ENCODE data around the gene RBM47. TPM values are rescaled to one million over a fixed set of nuclear protein-coding genes. Genes with fewer than 3 reads are reported as not detected.

RBM47 gene
- total and polyA plus RNA-seq, 9 of the 15 experiments (the other 6 are each of a cell fraction or from before 2014, with no cell fraction given) = 1.4 to 6.4 (median 3.3) TPM

GRCh38 chr4:40550948-40551462 lies 78.7 kb downstream of the RBM47 start (continued):
- TF ChIP-seq CREB3 (tag; conservative IDR thresholded peaks at IDR 0.05; ENCODE audit: low read depth) (no peak), GABPB2 (CRISPR knock-in tag; conservative IDR thresholded peaks at IDR 0.05) (no peak), CHCHD3 (CRISPR knock-in tag; IDR thresholded peaks at IDR 0.05) (no peak), MEIS2 (IDR thresholded peaks at IDR 0.05; ENCODE audit: partially characterized antibody) (no peak), ZNF134 (CRISPR knock-in tag; conservative IDR thresholded peaks at IDR 0.05) (no peak), ZNF431 (CRISPR knock-in tag; IDR thresholded peaks at IDR 0.05) (no peak), PHB (CRISPR knock-in tag; IDR thresholded peaks at IDR 0.05) (no peak), COPS2 (conservative IDR thresholded peaks at IDR 0.05) (no peak)

GRCh38 chr4:40550196-40550595 lies 79.5 kb downstream of the RBM47 start:
- ChIA-PET CTCF (ENCODE audit: low intra/inter-chr PET ratio) (no interaction called here), POLR2A (interaction anchor here (0.9 kb wide), 1 partner anchor 9 kb away, joined by 3 read pairs; no protein-coding TSS in a partner anchor)
- Histone ChIP-seq H3K27ac (ENCODE audit: extremely low read depth, low read depth, low read length) (no peak overlapping the region), H3K79me2 (ENCODE audit: control insufficient read depth, insufficient read depth, low read length) (no peaks in the 10 kb centered on the region), H4K20me1 (replicated peaks; ENCODE audit: control insufficient read depth, insufficient read depth, low read length) (no peaks in the 10 kb centered on the region), H3K4me1 (replicated peaks in 1 of 2; ENCODE audit: control insufficient read depth in 2 of 2, insufficient read depth in 2 of 2, low read length in 2 of 2) (peaks cover 0 to 8% of the 10 kb centered on the region in 2 experiments; a peak in 4 of 5 replicates), H3K4me2 (ENCODE audit: insufficient read depth, low read length) (no peak overlapping the region), H2AFZ (ENCODE audit: low read depth, low read length) (peak overlapping the region; percentile 91; the same call in 1 of the 2 replicates), H3K9me3 (replicated peaks; ENCODE audit: control insufficient read depth, insufficient read depth, low read depth, low read length) (no peaks in the 10 kb centered on the region), H3K36me3 (ENCODE audit: control insufficient read depth, insufficient read depth, low read length) (no peaks in the 10 kb centered on the region), H3K9ac (ENCODE audit: insufficient read depth in 1 of 2, low read depth in 2 of 2, low read length in 2 of 2) (no peak overlapping the region), H3K4me3 (no peak overlapping the region), H3K27me3 (ENCODE audit: control insufficient read depth in 2 of 2, insufficient read depth in 2 of 2, low read length in 2 of 2) (no peaks in the 10 kb centered on the region), H3K9me1 (ENCODE audit: control insufficient read depth, insufficient read depth, low read length) (no peaks in the 10 kb centered on the region)
- DNase-seq (ENCODE audit: extremely low read depth in 1 of 4, low spot score in 3 of 4) = no peak
- FAIRE-seq = no peak
- no TSS peak for BruUV-seq (replicated peaks)
- in situ Hi-C loops (cut with MboI) = no loop called here
- intact Hi-C loops (cut with micrococcal nuclease) = no loop called here
- 68% methylated on average over 5 of the region's 5 CpGs for WGBS (ENCODE audit: insufficient coverage, low coverage, missing lambda C conversion rate)
- no peak for ATAC-seq
- no peak for TF ChIP-seq MGA (IDR thresholded peaks at IDR 0.05)
- no peak for TF ChIP-seq NFATC3 (IDR thresholded peaks at IDR 0.05)
- TF ChIP-seq FOS (IDR thresholded peaks at IDR 0.05; ENCODE audit: extremely low read depth, insufficient read length) = no peak
